ENCODE data around the gene TBPL1. TPM values are rescaled to one million over a fixed set of nuclear protein-coding genes. Genes with fewer than 3 reads are reported as not detected.
"Not testable (repeated sequence)": the region's sequence is repeated elsewhere in the genome, so short reads cannot be mapped to it uniquely, and the experiment has no call there.

The TBPL1 gene
- polyA plus RNA-seq, 1 experiment, result 36.2 TPM

- DNase-seq (ENCODE audit: low read depth), result no peak
- TF ChIP-seq CTCF (IDR thresholded peaks at IDR 0.05; ENCODE audit: insufficient read depth, low read depth, low read length), result no peak
- POLR2A ChIA-PET, result no interaction called here
- H3K4me3 ChIP-seq (ENCODE audit: low read depth, low read length), result no peak overlapping the region
- CTCF ChIA-PET, result interaction anchor here (1.2 to 4.5 kb wide), 6 partner anchors 8 to 133 kb away, joined by 4 to 16 read pairs (median 4); no protein-coding TSS in a partner anchor
- no peaks in the 10 kb centered on the region for H3K27me3 ChIP-seq (ENCODE audit: control insufficient read depth, insufficient read depth, low read length)
- H3K36me3 ChIP-seq (ENCODE audit: control insufficient read depth, insufficient read depth, low read length), result no peaks in the 10 kb centered on the region
These were observed 11.7 kb downstream of the TBPL1 start for GRCh38 chr6:133964702-133965101.

GRCh38 chr6:133965817-133966360, 12.9 kb downstream of the TBPL1 start:
- H3K36me3 ChIP-seq (ENCODE audit: control insufficient read depth, insufficient read depth, low read length), result no peaks in the 10 kb centered on the region
- no peak overlapping the region for H3K4me3 ChIP-seq (ENCODE audit: low read depth, low read length)
- H3K27me3 ChIP-seq (ENCODE audit: control insufficient read depth, insufficient read depth, low read length), result no peaks in the 10 kb centered on the region
- POLR2A ChIA-PET, result no interaction called here
- TF ChIP-seq CTCF (IDR thresholded peaks at IDR 0.05; ENCODE audit: insufficient read depth, low read depth, low read length), result no peak
- CTCF ChIA-PET, result interaction anchor here (1.1 to 4.5 kb wide), 4 partner anchors 14 to 132 kb away, joined by 4 to 16 read pairs (median 4); no protein-coding TSS in a partner anchor
- no peak for DNase-seq (ENCODE audit: low read depth)

- no peak overlapping the region for H3K4me3 ChIP-seq (ENCODE audit: low read depth, low read length)
- H3K36me3 ChIP-seq (ENCODE audit: control insufficient read depth, insufficient read depth, low read length), result no peaks in the 10 kb centered on the region
- DNase-seq (ENCODE audit: low read depth), result no peak
- CTCF ChIA-PET, result interaction anchor here (1.0 to 4.5 kb wide), 3 partner anchors 42 to 129 kb away, joined by 4 to 16 read pairs (median 4); no protein-coding TSS in a partner anchor
- H3K27me3 ChIP-seq (ENCODE audit: control insufficient read depth, insufficient read depth, low read length), result no peaks in the 10 kb centered on the region
- POLR2A ChIA-PET, result no interaction called here
- no peak for TF ChIP-seq CTCF (IDR thresholded peaks at IDR 0.05; ENCODE audit: insufficient read depth, low read depth, low read length)
These were observed 13.8 kb downstream of the TBPL1 start for GRCh38 chr6:133966654-133967329.

- H3K4me3 ChIP-seq (ENCODE audit: low read depth, low read length), result no peak overlapping the region
- CTCF ChIA-PET, result interaction anchor here (1.0 to 4.5 kb wide), 2 partner anchors 97 to 129 kb away, joined by 4 to 16 read pairs; no protein-coding TSS in a partner anchor
- POLR2A ChIA-PET, result no interaction called here
These were observed 14.3 kb downstream of the TBPL1 start for GRCh38 chr6:133967347-133967746.

GRCh38 chr6:133967835-133968234, 14.8 kb downstream of the TBPL1 start:
- not testable (repeated sequence) for H3K27me3 ChIP-seq (ENCODE audit: control insufficient read depth, insufficient read depth, low read length); H3K36me3 ChIP-seq (ENCODE audit: control insufficient read depth, insufficient read depth, low read length); DNase-seq (ENCODE audit: low read depth); H3K4me3 ChIP-seq (ENCODE audit: low read depth, low read length)
- ChIA-PET CTCF (interaction anchor here (4.5 kb wide), 1 partner anchor 96 kb away, joined by 16 read pairs; no protein-coding TSS in a partner anchor), POLR2A (interaction anchor here (0.6 kb wide), 1 partner anchor 22 kb away, joined by 5 read pairs; no protein-coding TSS in a partner anchor)

More at GRCh38 chr6:133967347-133967746, 14.3 kb downstream of the TBPL1 start:
- DNase-seq (ENCODE audit: low read depth), result no peak
- no peaks in the 10 kb centered on the region for H3K36me3 ChIP-seq (ENCODE audit: control insufficient read depth, insufficient read depth, low read length)
- TF ChIP-seq CTCF (IDR thresholded peaks at IDR 0.05; ENCODE audit: insufficient read depth, low read depth, low read length), result no peak
- H3K27me3 ChIP-seq (ENCODE audit: control insufficient read depth, insufficient read depth, low read length), result no peaks in the 10 kb centered on the region
